Panc1 (cell line): ENCODE data around the gene NEK6. TPM values are rescaled to one million over a fixed set of nuclear protein-coding genes. Genes with fewer than 3 reads are reported as not detected.

Source experiments
- ATAC-seq: fragments of 200-7000 bp; cut with Tn5 transposase; 2 replicates; pipeline ENCODE4 v1.9.1; 2020; ENCODE audit warnings: mild to moderate bottlenecking, moderate library complexity
- BruUV-seq: library from RNA; stranded (reverse); fragments of 400-500 nt; replicated peaks from 2 replicates; lab custom pipeline; 2021; lab: Mats Ljungman, UMichigan
- CTCF ChIA-PET: fragments of 300-600 bp; sonication (Branson Sonifier 250); formaldehyde crosslinking; loops from one replicate; lab custom pipeline; 2022; ENCODE audit warnings: antibody characterized with exemption; lab: Charles Lee
- POLR2A ChIA-PET: fragments of 300-600 bp; sonication (Branson Sonifier 250); formaldehyde crosslinking; loops from one replicate; lab custom pipeline; 2022; ENCODE audit warnings: antibody characterized with exemption; lab: Charles Lee
- DNase-seq: peaks from one replicate; pipeline ENCODE4 v3.0.0-alpha.2; 2010; ENCODE audit warnings: low read depth, low spot score
- H3K27ac ChIP-seq: 2 replicates; pipeline ENCODE4 v1.5.1; 2011; ENCODE audit warnings: mild to moderate bottlenecking, low read length, inconsistent platforms
- H3K27me3 ChIP-seq: fragments of 200-500 bp; sonication (Bioruptor generic); 2 replicates; pipeline ENCODE4 v1.6.0; 2014; ENCODE audit warnings: low read length, inconsistent platforms; ENCODE audit not compliant: control insufficient read depth, insufficient read depth
- H3K36me3 ChIP-seq: fragments of 200-500 bp; sonication (Bioruptor generic); 2 replicates; pipeline ENCODE4 v1.5.1; 2014; ENCODE audit warnings: inconsistent platforms, mild to moderate bottlenecking, low read length, moderate library complexity; ENCODE audit not compliant: control insufficient read depth, insufficient read depth
- H3K4me1 ChIP-seq: 2 replicates; pipeline ENCODE4 v1.5.1; 2011; ENCODE audit warnings: inconsistent platforms, mild to moderate bottlenecking, low read length, moderate library complexity; ENCODE audit not compliant: control insufficient read depth, insufficient read depth
- H3K4me3 ChIP-seq, 2 experiments: 2 replicates each; pipeline ENCODE4 v1.5.1; 2011 to 2012; ENCODE audit warnings: low read depth in 2 of 2, low read length in 2 of 2, mild to moderate bottlenecking in 2 of 2, inconsistent platforms in 1 of 2, moderate library complexity in 1 of 2
- H3K9me3 ChIP-seq: fragments of 200-500 bp; sonication (Bioruptor generic); 2 replicates; pipeline ENCODE4 v1.5.1; 2014; ENCODE audit warnings: low read depth, mild to moderate bottlenecking, inconsistent platforms, low read length, moderate library complexity; ENCODE audit not compliant: control insufficient read depth, insufficient read depth
- CTCF ChIP-seq: fragments of 450-650 bp; IDR thresholded peaks from 2 replicates; pipeline ENCODE4 v1.5.1; 2017; ENCODE audit warnings: mild to moderate bottlenecking
- POLR2AphosphoS5 ChIP-seq: IDR thresholded peaks from 2 replicates; pipeline ENCODE4 v1.6.1; 2012; ENCODE audit warnings: mild to moderate bottlenecking, low read depth, low read length, moderate library complexity
- REST ChIP-seq, 2 experiments: IDR thresholded peaks; 2 replicates each; pipeline ENCODE4 v1.6.1; 2011 to 2012; ENCODE audit warnings: low read depth in 2 of 2, control low read depth in 1 of 2, low read length in 1 of 2, mild to moderate bottlenecking in 1 of 2, moderate library complexity in 1 of 2; ENCODE audit not compliant: insufficient read depth in 1 of 2
- SIN3A ChIP-seq: IDR thresholded peaks from 2 replicates; pipeline ENCODE4 v1.6.1; 2012; ENCODE audit warnings: low read depth, mild to moderate bottlenecking, low read length, moderate library complexity, borderline replicate concordance; ENCODE audit not compliant: insufficient read depth
- TCF7L2 ChIP-seq: IDR thresholded peaks from 2 replicates; pipeline ENCODE4 v1.6.1; 2011; ENCODE audit warnings: mild to moderate bottlenecking, low read depth, low read length, inconsistent platforms
- in situ Hi-C: cut with HindIII; loops from 2 replicates; pipeline ENCODE4 v1.10.0; 2016; ENCODE audit warnings: low sequenced_read_pairs, low pct_unique_long_range_greater_than_20kb
- intact Hi-C: fragments of 100-400 bp; cut with micrococcal nuclease; formaldehyde crosslinking; loops from one replicate; pipeline ENCODE4 v1.10.0; 2022; ENCODE audit not compliant: unreplicated experiment
- total RNA-seq: library from RNA; stranded (reverse); gene quantifications from one replicate; pipeline ENCODE4 v1.2.1, GENCODE V29; 2021; ENCODE audit not compliant: unreplicated experiment

Gene NEK6
- total RNA-seq, 1 experiment from 2014 or later, result 56.3 TPM

- H3K9me3 ChIP-seq, result no peaks in the 10 kb centered on the region
- H3K36me3 ChIP-seq, result peaks cover 15% of the 10 kb centered on the region
- ChIA-PET POLR2A (interaction anchor here (0.6 kb wide), 1 partner anchor 15 kb away, joined by 9 read pairs; no protein-coding TSS in a partner anchor), CTCF (interaction anchor here (0.5 kb wide), 2 partner anchors 156 to 330 kb away, joined by 5 to 9 read pairs; no protein-coding TSS in a partner anchor)
- H3K4me1 ChIP-seq, result peaks cover 58% of the 10 kb centered on the region
- intact Hi-C loops, result no loop called here
- peak; percentile 55 for ATAC-seq
- H3K27ac ChIP-seq, result peak overlapping the region; percentile 70
- TF ChIP-seq REST (IDR thresholded peaks at IDR 0.05; ENCODE audit: insufficient read depth in 1 of 2, low read depth in 2 of 2, low read length in 1 of 2) (no peak), CTCF (no peak), POLR2AphosphoS5 (no peak), TCF7L2 (no peak)
- no peak for DNase-seq
- H3K4me3 ChIP-seq, result 0 out of 4 replicates have a peak overlapping the region, but pooled peaks of 1 of the 2 experiments have one; percentile 4
- BruUV-seq, result no TSS peak
- no peaks in the 10 kb centered on the region for H3K27me3 ChIP-seq
- in situ Hi-C loops, result no loop called here
Measured at GRCh38 chr9:124399323-124399967, 141.7 kb downstream of the NEK6 start.

- POLR2A ChIA-PET, result interaction anchor here (0.6 kb wide), 1 partner anchor 14 kb away, joined by 9 read pairs; no protein-coding TSS in a partner anchor
- in situ Hi-C loops, result no loop called here
Measured at GRCh38 chr9:124399968-124400940, 142.5 kb downstream of the NEK6 start.

More at GRCh38 chr9:124399968-124400940, 142.5 kb downstream of the NEK6 start:
- 0 out of 2 replicates have a peak, but pooled peaks have one; percentile 15 for ATAC-seq
- peaks cover 50% of the 10 kb centered on the region for H3K4me1 ChIP-seq
- TF ChIP-seq POLR2AphosphoS5 (no peak), SIN3A (no peak), CTCF (no peak), TCF7L2 (no peak), REST (IDR thresholded peaks at IDR 0.05; ENCODE audit: insufficient read depth in 1 of 2, low read depth in 2 of 2, low read length in 1 of 2) (no peak)
- H3K27me3 ChIP-seq, result no peaks in the 10 kb centered on the region
- H3K9me3 ChIP-seq, result no peaks in the 10 kb centered on the region
- DNase-seq, result no peak
- H3K36me3 ChIP-seq, result peaks cover 17% of the 10 kb centered on the region
- CTCF ChIA-PET, result interaction anchor here (0.5 to 0.6 kb wide), 2 partner anchors 47 to 330 kb away, joined by 6 to 9 read pairs; no protein-coding TSS in a partner anchor
- H3K4me3 ChIP-seq, result no peak overlapping the region
- intact Hi-C loops, result no loop called here
- H3K27ac ChIP-seq, result peak overlapping the region; percentile 70; the same call in 1 of the 2 replicates
- no TSS peak for BruUV-seq
